Spleen (tissue), 11 donors: ENCODE measurements around the gene GLIS1. TPM values are rescaled to one million over a fixed set of nuclear protein-coding genes. Genes with fewer than 3 reads are reported as not detected.

Source experiments
- DNase-seq: peaks from one replicate; pipeline ENCODE4 v3.0.0-alpha.2; 2020
- H3K27ac ChIP-seq, 8 donors: fragments of 200-600 bp; sonication (generic) in 7 of 8; 1 replicate in 4 of 8; 2 replicates in 4 of 8; pipeline versions ENCODE4 v1.5.0 to v1.8.0; 2016 to 2021; ENCODE audit warnings: inconsistent platforms in 4 of 8, mild to moderate bottlenecking in 4 of 8, moderate library complexity in 1 of 8
- H3K27me3 ChIP-seq, 7 donors: fragments of 200-600 bp; sonication (generic) in 6 of 7; replicated peaks in 1 of 7; 1 replicate in 4 of 7; 2 replicates in 3 of 7; pipeline versions ENCODE4 v1.5.0 to v1.8.0; 2016 to 2021; ENCODE audit warnings: inconsistent platforms in 3 of 7, mild to moderate bottlenecking in 1 of 7
- H3K36me3 ChIP-seq, 6 donors: fragments of 200-600 bp; sonication (generic) in 5 of 6; 1 replicate in 4 of 6; 2 replicates in 2 of 6; pipeline versions ENCODE4 v1.5.0 to v1.8.0; 2016 to 2021; ENCODE audit warnings: inconsistent platforms in 2 of 6
- H3K4me1 ChIP-seq, 6 donors: fragments of 200-600 bp; sonication (generic) in 5 of 6; 1 replicate in 3 of 6; 2 replicates in 3 of 6; pipeline versions ENCODE4 v1.5.0 to v1.8.0; 2016 to 2021; ENCODE audit warnings: inconsistent platforms in 3 of 6
- H3K4me3 ChIP-seq, 8 donors: fragments of 200-600 bp; sonication (generic) in 7 of 8; 1 replicate in 4 of 8; 2 replicates in 4 of 8; pipeline versions ENCODE4 v1.5.0 to v1.8.0; 2016 to 2021; ENCODE audit warnings: inconsistent platforms in 4 of 8, mild to moderate bottlenecking in 4 of 8, moderate library complexity in 2 of 8
- H3K9me3 ChIP-seq, 8 donors: fragments of 200-600 bp; sonication (generic) in 7 of 8; 1 replicate in 4 of 8; 2 replicates in 4 of 8; pipeline versions ENCODE4 v1.5.0 to v1.8.0; 2016 to 2021; ENCODE audit warnings: inconsistent platforms in 4 of 8
- POLR2A ChIP-seq, 3 donors: fragments of 450-650 bp; IDR thresholded peaks; one replicate each; pipeline ENCODE4 v1.5.1; 2017; ENCODE audit warnings: antibody characterized with exemption in 3 of 3, mild to moderate bottlenecking in 1 of 3
- POLR2AphosphoS5 ChIP-seq, 3 donors: sonication (generic); formaldehyde crosslinking; IDR thresholded peaks; one replicate each; pipeline ENCODE4 v1.5.1; 2017; ENCODE audit warnings: antibody characterized with exemption in 3 of 3
- WGBS, 5 donors: extraction: QIAGEN DNeasy Blood & Tissue Kit in 3 of 5; methylation state at CpG; one replicate each; pipeline versions ENCODE4 v1.1.5 to v1.1.7; 2013 to 2018; 5-methylcytosine and 5-hydroxymethylcytosine counted together
- intact Hi-C: fragments of 100-400 bp; cut with DNase I; formaldehyde crosslinking; loops from one replicate; pipeline ENCODE4 v1.15.0; 2023; ENCODE audit warnings: low total_unique reads
- polyA plus RNA-seq, 3 donors: library from polyadenylated mRNA; stranded (reverse); fragments of 200-250 nt; gene quantifications; one replicate each; pipeline ENCODE4 v1.2.1, GENCODE V29; 2013
- total RNA-seq, 7 donors: library from RNA; depleted of rRNA in 3 of 7; stranded (reverse); fragments of >200 nt in 3 of 7; fragmentation: NEBNext Ultra II Directional in 4 of 7; extraction: Animal tissue kit (Norgen Biotek cat#: 25700) in 4 of 7; gene quantifications; one replicate each; pipeline versions ENCODE4 v1.1.0 to v1.2.1, GENCODE V29; 2016 to 2021
- TF ChIP-seq, protein P1 (sequence below), 11 experiments: fragments of 200-600 bp in 7 of 11; fragments of 450-650 bp in 4 of 11; sonication (generic) in 4 of 11; IDR thresholded peaks in 8 of 11; conservative IDR thresholded peaks in 3 of 11; 1 replicate in 7 of 11; 2 replicates in 4 of 11; pipeline versions ENCODE4 v1.4.0 to v1.8.0; 2016 to 2021; ENCODE audit warnings: antibody characterized with exemption in 11 of 11, inconsistent platforms in 4 of 11, mild to moderate bottlenecking in 1 of 11
- donor health status: healthy with polysubstance abuse.
- donor health status: DM: no; HTN: no; CAD: no; lungs with moderate emphysema.
- donor health status: DM: no; HTN: no; CAD: no.
- donor health status: Bipolar disorder and iron deficiency.
- donor health status: healthy.
- donor health status: DM: no; HTN: no; CAD: no.
- donor health status: DM: yes; HTN: yes; CAD: no.

GLIS1 gene
- total and polyA plus RNA-seq, 10 donors, result 0.04 to 0.39 (median 0.26) TPM; not detected in 5

- no peaks in the 10 kb centered on the region for H3K36me3 ChIP-seq
- TF ChIP-seq POLR2AphosphoS5 (IDR thresholded peaks at IDR 0.05) (no peak), POLR2A (IDR thresholded peaks at IDR 0.05) (no peak)
- TF ChIP-seq, protein P1, sequence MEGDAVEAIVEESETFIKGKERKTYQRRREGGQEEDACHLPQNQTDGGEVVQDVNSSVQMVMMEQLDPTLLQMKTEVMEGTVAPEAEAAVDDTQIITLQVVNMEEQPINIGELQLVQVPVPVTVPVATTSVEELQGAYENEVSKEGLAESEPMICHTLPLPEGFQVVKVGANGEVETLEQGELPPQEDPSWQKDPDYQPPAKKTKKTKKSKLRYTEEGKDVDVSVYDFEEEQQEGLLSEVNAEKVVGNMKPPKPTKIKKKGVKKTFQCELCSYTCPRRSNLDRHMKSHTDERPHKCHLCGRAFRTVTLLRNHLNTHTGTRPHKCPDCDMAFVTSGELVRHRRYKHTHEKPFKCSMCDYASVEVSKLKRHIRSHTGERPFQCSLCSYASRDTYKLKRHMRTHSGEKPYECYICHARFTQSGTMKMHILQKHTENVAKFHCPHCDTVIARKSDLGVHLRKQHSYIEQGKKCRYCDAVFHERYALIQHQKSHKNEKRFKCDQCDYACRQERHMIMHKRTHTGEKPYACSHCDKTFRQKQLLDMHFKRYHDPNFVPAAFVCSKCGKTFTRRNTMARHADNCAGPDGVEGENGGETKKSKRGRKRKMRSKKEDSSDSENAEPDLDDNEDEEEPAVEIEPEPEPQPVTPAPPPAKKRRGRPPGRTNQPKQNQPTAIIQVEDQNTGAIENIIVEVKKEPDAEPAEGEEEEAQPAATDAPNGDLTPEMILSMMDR (IDR thresholded peaks at IDR 0.05 in 8 of 11, conservative IDR thresholded peaks at IDR 0.05 in 3 of 11), result no peak
- no peak overlapping the region for H3K27ac ChIP-seq
- H3K4me1 ChIP-seq, result no peaks in the 10 kb centered on the region
- 67 to 84% (median 79%) methylated on average over 9 to 11 of the region's 11 CpGs for WGBS, 5 donors
- H3K9me3 ChIP-seq, result no peaks in the 10 kb centered on the region
- no peak for DNase-seq
- H3K4me3 ChIP-seq, result no peak overlapping the region
- H3K27me3 ChIP-seq, result no peaks in the 10 kb centered on the region
- intact Hi-C loops, result no loop called here
These were observed 216.9 kb downstream of the GLIS1 start for GRCh38 chr1:53521924-53522552.

- TF ChIP-seq POLR2AphosphoS5 (IDR thresholded peaks at IDR 0.05) (no peak), POLR2A (IDR thresholded peaks at IDR 0.05) (no peak)
- TF ChIP-seq, protein P1 (IDR thresholded peaks at IDR 0.05 in 8 of 11, conservative IDR thresholded peaks at IDR 0.05 in 3 of 11), result no peak
- H3K27ac ChIP-seq, result no peak overlapping the region
- no peaks in the 10 kb centered on the region for H3K4me1 ChIP-seq
- no peaks in the 10 kb centered on the region for H3K9me3 ChIP-seq
- DNase-seq, result no peak
- intact Hi-C loops, result no loop called here
- H3K36me3 ChIP-seq, result no peaks in the 10 kb centered on the region
- 80 to 94% (median 92%) methylated on average over 5 to 13 of the region's 13 CpGs for WGBS, 5 donors
- no peaks in the 10 kb centered on the region for H3K27me3 ChIP-seq
- H3K4me3 ChIP-seq, result no peak overlapping the region
These were observed 218.5 kb downstream of the GLIS1 start for GRCh38 chr1:53520481-53520880.

GRCh38 chr1:53519421-53519820 lies 219.5 kb downstream of the GLIS1 start:
- no peaks in the 10 kb centered on the region for H3K9me3 ChIP-seq
- 24 to 61% (median 54%) methylated on average over 6 to 8 of the region's 8 CpGs for WGBS, 5 donors
- no peak overlapping the region for H3K27ac ChIP-seq
- intact Hi-C loops, result no loop called here
- H3K36me3 ChIP-seq, result no peaks in the 10 kb centered on the region
- H3K27me3 ChIP-seq, result no peaks in the 10 kb centered on the region
- no peaks in the 10 kb centered on the region for H3K4me1 ChIP-seq
- no peak for DNase-seq
- TF ChIP-seq POLR2A (IDR thresholded peaks at IDR 0.05) (no peak), POLR2AphosphoS5 (IDR thresholded peaks at IDR 0.05) (no peak)
- TF ChIP-seq, protein P1 (IDR thresholded peaks at IDR 0.05 in 8 of 11, conservative IDR thresholded peaks at IDR 0.05 in 3 of 11), result no peak
- no peak overlapping the region for H3K4me3 ChIP-seq

- TF ChIP-seq, protein P1 (IDR thresholded peaks at IDR 0.05 in 8 of 11, conservative IDR thresholded peaks at IDR 0.05 in 3 of 11), result no peak
- TF ChIP-seq POLR2AphosphoS5 (IDR thresholded peaks at IDR 0.05), result no peak
- TF ChIP-seq POLR2A (IDR thresholded peaks at IDR 0.05), result no peak
- no peaks in the 10 kb centered on the region for H3K36me3 ChIP-seq
- WGBS, 5 donors, result 66 to 100% (median 87%) methylated on average over 6 of the region's 6 CpGs
- no peaks in the 10 kb centered on the region for H3K27me3 ChIP-seq
- DNase-seq, result no peak
- no peaks in the 10 kb centered on the region for H3K4me1 ChIP-seq
- no peaks in the 10 kb centered on the region for H3K9me3 ChIP-seq
- H3K4me3 ChIP-seq, result no peak overlapping the region
- intact Hi-C loops, result no loop called here
- H3K27ac ChIP-seq, result no peak overlapping the region
These were observed 220.2 kb downstream of the GLIS1 start for GRCh38 chr1:53518775-53519174.
